Fibroblast of upper back skin (primary cell): ENCODE measurements around the gene SPATA16.
"Not testable (repeated sequence)": the region's sequence is repeated elsewhere in the genome, so short reads cannot be mapped to it uniquely, and the experiment has no call there.

Experiments
- DNase-seq: peaks from one replicate; pipeline ENCODE4 v3.0.0-alpha.2; 2013

Gene SPATA16, protein sequence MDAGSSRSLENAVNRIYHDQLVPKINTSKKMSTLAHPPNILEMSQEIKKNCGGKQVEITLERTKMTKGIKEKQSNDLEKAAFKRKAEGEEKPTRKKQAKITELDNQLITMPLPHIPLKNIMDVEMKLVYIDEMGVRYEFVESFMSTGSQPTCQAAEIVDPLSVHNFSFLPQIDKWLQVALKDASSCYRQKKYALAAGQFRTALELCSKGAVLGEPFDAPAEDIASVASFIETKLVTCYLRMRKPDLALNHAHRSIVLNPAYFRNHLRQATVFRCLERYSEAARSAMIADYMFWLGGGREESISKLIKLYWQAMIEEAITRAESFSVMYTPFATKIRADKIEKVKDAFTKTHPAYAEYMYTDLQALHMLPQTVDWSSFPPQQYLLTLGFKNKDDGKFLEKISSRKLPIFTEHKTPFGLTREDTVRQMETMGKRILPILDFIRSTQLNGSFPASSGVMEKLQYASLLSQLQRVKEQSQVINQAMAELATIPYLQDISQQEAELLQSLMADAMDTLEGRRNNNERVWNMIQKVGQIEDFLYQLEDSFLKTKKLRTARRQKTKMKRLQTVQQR

DNA sequence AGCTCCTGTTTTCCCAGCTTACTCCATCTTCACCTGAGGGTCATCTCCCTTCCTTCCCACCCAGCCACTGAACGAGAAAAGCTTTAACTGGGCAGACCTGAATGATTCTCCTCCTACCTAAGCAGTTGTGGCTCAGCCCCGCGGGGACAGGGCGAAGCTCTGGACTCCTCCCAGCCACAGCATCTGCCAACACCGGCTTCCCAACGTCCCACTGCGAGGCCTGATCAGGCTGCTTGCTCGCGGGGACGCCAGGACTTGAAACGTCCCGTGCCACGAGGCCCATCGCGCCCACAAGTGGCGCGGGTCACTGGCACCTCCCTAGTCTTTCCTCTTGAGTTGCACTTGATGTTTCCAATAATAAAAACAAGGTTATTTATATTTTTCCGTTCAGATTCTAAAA, at the start of gene SPATA16:
TSS of gene SPATA16 (minus strand) at position 250 of the 400 bp plus-strand sequence. CDS start 23,504 bp downstream, outside the sequence.
- no peak for DNase-seq

DNA sequence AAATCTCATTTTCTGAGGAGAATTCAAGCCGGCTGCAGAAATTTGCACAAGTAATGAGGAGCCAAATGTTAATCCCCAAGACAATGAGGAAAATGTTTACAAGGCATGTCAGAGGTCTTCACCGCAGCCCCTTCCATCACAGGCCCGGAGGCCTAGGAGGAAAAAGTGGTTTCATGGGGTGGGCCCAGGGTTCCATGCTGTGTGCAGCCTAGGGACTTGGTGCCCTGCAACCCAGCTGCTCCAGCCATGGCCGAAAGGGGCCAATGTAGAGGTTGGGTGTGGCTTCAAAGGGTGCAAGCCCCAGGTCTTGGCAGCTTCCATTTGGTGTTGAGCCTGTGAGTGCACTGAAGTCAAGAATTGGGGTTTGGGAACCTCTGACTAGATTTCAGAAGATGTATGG, 42.0 kb upstream of the SPATA16 start:
- not testable (repeated sequence) for DNase-seq

DNA sequence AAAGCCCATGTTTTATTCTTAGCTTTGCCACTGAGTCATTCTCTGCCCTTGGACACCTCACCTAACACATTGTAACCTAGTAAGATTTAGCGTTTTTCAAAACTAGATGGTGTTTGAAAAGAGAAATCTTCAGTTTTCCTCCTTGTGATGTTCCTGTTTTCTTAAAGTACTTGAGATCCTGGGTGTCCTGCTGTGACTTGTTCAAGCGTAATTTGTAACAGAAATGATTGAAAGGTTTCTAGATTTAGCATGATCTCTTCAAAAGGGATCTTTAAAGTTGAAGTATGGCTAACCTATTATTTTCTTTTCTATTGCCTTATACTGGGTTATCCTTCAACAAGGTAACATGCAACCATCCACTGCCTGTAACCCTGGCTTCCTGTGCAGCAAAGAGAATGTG, 32.6 kb upstream of the SPATA16 start:
- no peak for DNase-seq

DNA sequence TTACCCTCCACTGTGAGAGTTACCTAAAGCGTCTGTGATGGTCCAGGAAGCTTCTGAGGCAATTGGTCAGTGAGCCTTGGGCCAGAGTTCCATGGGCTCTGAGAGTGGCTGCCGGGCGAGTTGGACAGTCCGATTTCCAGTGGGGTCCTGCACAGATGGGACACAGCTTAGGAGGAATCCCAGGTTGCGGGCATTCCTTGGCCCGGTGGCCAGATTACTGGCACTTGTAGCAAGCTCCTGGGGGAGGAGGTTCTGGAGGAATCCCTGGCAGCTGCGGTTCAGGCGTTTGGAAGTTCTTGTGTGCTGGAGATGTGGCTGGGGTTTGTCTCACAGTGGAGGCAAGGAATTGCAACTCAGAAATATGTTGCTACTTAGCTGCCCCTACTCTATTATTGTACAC, 18.1 kb upstream of the SPATA16 start:
- DNase-seq, result not testable (repeated sequence)

DNA sequence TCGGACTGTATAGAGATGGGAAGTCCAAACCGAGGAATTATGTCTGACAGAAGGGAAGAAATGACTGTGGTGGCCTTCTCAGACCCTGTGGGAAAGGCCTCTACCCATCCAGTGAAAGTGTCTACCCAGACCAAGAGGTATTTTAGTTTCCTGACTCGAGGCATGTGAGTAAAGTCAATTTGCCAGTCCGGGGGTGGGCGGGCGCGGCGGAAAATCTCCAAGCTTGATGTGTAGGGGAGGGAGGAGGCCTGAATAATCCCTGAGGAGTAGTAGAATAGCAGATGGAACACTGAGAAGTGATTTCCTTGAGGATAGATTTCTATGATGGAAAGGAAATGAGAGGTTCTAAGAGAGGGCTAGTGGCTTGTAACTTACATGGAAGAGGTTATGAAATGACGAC, 15.5 kb upstream of the SPATA16 start:
- not testable (repeated sequence) for DNase-seq

DNA sequence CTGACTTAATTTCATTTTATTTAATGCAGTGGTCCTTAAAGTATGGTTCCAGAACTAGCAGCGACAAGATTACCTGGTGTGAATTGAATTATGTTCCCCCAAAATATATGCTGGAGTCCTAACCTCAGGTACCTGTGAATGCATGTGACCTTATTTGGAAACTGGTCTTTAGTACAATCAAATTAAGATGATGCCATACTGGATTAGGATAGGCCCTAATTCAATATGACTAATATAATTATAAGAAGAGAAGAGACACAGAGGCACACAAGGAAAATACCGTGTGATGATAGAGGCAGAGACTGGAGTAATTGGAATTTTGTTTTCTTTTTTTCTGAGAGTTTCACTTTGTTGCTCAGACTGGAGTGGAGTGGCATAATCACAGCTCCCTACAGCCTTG, 12.6 kb upstream of the SPATA16 start:
- DNase-seq, result no peak

DNA sequence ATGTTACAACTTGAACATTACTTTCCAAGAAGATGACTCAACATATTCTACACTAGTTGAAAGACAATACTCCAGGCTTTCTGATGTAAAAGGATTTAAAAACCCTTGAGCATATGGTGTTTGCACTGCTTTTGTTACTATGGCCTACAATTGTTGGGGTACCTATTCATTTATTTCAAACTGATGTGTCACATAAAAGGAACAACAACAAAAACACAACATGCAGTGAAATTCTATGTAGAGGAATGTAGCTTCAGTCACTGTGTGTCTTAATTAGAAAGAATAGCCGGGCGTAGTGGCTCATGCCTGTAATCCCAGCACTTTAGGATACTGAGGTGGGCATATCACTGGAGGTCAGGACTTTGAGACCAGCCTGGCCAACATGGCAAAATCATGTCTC, 1.6 kb downstream of the SPATA16 start:
- no peak for DNase-seq

DNA sequence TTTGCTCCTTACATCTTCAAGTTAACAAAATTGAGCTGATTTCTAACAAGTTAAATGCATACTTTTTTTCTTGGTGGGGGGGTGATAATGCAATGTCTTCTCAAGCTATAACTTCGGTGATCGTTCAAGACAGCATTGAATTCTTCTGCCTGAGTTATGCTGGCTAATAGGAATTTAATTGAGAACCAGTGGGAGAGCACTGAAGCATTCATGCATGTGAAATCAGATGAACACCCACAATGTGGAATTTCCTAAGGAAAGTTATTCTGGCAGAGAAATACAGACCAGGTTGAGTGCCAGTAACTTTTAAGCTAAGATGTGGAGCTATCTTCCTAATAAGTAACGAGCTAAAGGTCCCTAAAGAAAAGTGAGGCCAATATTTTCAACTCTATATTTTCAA, 3.0 kb downstream of the SPATA16 start:
- no peak for DNase-seq

DNA sequence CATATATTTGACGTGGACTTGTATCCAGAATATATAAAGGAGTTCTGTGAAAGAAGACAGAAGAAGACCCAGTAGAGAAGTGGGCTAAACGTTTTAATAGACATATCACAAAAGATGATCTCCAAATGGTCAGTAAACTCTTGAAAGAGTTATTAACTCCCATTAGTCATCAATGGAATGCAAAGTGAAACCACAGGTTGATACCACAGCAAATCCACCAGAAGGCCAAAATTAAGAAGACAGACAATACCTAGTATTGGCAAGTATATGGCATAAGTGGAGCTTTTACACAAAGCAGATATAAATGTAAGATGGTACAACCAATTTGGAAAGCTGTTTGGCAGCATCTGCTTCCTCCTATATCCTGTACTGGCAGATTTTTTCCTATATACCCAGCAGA, 6.0 kb downstream of the SPATA16 start:
- peak; percentile 2 for DNase-seq

DNA sequence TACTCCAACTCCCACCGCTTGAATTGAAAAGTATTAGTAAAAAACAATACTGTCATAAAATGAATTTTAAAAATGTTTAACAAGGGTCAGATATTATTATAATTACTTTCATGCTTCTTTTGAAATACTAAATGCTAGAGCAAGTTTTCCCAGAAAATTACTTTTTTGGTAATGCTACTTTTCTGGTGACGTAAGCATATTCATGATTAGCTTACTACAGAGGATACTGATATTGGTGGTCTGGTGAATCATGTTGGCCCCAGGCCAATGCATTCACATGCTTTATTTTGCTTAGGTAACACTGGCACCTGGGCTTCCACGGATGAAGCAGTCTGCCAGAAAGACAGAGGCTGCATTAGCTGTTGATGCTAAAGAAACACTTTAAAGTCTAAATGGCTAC, 12.4 kb downstream of the SPATA16 start:
- no peak for DNase-seq

DNA sequence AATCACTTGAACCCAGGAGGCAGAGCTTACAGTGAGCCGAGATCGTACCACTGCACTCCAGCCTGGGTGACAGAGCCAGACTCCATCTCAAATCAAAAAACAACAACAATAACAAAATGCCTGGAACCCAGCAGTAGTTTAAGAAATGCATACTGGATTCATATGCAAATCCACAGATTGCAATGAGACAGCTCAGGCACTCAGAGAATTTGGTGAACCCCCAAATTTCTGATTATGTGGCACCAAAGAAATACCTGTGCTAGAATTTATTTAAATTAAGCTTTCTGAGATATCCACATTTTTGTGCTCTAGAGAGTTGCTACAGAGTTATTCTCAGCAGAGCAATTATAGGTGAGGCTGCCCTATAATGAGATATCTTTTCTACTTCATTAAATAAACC, 29.7 kb downstream of the SPATA16 start:
- no peak for DNase-seq

DNA sequence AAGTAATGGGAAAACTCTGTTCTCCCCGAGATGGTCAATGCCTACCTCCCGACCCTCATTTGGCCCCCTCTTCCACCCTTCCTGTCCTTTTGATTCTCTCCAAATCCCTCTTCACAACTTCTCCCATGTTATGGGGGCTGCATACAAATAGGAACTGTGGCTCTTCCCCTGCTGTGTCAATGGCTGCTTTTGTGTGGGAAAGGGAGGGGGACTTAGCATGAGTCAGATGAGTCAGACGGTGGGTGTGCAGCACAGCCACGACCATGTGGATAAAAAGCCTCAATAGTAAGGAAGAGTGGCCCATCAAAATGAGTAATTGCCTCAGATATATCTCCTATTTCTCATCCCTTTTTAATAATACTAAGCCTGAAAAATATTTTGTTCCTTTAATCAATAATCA, 31.9 kb downstream of the SPATA16 start:
- no peak for DNase-seq

DNA sequence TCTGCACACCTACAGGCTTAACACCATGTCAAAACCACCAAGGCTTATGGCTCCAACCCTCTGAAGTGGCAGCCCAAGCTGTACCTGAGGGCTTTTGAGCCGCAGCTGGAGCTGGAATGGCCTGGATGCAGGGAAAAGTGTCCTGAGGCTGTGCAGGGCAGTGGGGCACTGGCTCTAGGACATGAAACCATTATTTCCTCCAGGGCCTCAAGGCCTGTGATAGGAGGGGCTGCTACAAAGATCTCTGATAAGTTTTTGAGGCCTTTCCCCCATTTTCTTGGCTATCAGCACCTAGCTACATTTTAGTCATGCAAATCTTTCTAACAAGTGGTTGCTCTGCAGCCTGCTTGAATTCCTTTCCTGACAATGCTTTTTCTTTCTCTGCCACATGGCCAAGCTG, 37.6 kb downstream of the SPATA16 start:
- DNase-seq, result no peak

DNA sequence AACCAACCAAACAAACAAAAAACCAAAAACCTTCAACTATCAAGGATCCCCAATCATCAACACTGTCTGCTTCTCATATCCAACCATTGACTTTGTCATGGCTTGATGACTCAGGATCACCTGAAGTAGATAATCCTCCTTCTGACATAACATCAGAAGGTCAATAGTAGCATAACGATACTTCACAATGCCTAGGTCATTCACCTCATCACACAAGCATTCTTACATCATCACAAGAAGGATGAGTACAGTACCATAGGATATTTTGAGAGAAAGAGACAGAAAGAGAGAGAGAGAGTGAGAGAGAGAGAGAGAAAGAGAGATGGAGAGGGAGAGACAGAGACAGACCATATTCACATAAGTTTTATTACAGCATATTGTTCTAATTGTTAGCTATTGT, 42.1 kb downstream of the SPATA16 start:
- DNase-seq, result no peak

DNA sequence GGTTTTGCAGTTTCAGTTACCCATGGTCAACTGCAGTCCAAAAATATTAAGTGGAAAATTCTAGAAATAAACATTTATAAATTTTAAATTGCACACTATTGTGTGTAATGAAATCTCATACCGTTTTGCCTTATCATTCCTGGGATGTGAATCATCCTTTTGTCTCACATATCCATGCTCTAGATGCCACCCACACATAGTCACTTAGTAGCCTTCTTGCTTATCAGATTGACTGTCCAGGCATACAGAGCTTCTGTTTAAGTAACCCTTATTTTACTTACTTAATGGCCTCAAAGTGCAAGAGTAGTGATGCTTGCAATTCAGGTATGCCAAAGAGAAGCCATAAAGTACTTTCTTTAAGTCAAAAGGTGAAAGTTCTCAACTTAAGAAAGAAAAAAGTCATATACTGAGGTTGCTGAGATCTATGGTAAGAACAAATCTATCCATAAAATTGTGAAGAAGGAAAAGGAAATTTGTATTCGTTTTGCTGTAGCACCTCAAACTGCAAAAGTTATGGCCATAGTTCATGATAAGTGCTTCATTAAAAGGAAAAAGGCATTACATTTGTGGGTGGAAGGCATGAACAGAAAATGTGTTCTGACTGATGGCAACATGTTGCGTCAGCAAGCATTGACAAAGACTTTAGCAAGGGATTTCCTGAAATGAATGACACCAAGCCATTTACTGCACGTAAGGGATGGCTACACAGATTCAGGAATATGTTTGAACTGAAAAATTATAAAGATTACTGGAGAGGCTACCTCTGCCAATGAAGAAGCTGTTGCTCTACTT, 43.8 kb downstream of the SPATA16 start:
- DNase-seq, result peak; percentile 1

DNA sequence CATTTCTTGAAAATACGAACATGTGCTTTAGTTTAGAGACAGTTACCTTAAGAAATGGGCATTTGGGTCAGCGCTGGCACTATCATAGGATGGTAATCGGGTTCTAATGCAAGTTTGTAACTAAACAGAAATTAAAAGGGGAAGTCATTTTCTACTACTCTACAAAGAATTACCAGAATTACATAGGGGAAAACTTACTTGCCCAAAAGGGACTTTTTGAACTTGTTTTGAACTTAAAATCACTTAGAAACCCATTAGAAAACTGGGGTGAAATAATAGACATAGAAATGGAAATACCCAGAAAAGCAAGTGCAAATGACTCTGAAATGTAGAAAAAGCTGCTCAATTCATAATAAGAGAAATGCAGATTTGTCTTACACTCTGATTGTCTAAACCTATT, 44.9 kb downstream of the SPATA16 start:
- no peak for DNase-seq

DNA sequence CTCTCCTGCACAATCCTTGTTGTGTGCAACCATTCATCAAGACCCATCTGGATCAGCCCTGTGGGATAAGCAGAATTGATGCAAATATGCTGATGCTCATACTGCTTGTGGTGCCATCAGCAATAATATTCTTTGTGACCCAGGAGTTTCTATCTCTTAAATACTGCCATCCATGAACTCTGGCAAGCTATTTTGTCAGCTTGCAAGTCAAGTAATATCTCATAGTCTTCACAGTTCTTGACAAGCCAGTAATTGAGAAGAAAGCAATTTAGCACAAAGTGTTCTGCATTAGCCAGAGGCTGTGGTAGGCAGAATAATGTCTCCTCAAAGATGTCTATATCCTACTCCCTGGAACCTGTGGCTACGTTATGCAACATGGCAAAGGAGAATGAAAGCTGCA, 49.0 kb downstream of the SPATA16 start:
- no peak for DNase-seq

DNA sequence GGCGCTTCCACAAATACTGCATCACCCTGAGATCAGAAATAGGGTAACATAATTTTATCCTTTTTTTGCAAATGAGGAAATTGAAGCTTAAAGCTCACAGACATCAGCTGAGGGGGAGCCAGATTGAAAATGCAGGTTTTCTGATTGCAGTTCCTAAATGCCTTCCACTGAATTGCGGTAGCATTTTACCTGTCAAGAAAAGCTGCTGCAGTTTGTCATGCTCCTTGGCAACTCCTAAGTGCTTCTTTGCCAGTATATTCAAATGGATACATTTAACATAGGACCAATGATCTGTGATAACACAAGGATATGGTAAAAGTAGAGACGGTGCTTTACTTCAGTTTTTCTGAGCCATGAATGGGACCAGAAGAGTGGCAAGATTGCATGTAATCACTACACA, 50.5 kb downstream of the SPATA16 start:
- no peak for DNase-seq

DNA sequence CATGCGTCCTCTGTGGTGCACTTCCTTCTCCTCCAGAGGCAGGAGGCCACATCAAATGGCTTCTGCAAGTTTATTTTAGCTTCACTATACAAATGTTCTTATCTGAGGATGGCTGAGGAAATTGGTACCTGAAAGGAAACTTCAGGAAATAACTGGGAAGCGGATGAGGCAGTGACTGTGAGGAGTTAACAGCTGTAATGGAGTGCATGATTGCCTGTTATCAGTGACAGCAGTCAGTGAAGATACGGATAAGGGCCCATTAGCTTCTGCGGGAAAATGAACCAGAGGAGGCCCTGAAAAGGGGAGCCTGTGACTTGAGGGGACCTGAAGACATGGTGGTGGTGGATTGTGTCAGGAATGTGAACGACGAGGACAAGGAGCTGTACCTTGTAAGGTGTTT, 51.8 kb downstream of the SPATA16 start:
- no peak for DNase-seq

DNA sequence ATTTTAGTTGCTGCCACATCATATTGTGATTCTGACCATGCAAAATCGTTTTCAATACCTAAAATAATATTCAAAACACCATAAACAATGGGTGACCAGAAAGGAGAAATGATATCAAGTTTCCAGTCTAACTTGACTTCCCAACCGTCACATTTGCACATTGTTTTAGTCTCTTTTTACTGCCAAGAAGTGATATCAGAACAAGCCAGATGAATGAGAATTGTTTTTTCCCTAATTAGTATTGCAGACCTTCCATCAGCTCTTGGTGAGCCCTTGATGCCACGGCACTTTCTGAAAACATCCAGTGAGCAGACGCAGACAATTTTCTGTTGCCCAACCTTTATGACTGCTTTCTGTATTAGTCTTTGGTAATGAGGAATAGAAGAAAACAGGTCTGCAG, 62.5 kb downstream of the SPATA16 start:
- no peak for DNase-seq

DNA sequence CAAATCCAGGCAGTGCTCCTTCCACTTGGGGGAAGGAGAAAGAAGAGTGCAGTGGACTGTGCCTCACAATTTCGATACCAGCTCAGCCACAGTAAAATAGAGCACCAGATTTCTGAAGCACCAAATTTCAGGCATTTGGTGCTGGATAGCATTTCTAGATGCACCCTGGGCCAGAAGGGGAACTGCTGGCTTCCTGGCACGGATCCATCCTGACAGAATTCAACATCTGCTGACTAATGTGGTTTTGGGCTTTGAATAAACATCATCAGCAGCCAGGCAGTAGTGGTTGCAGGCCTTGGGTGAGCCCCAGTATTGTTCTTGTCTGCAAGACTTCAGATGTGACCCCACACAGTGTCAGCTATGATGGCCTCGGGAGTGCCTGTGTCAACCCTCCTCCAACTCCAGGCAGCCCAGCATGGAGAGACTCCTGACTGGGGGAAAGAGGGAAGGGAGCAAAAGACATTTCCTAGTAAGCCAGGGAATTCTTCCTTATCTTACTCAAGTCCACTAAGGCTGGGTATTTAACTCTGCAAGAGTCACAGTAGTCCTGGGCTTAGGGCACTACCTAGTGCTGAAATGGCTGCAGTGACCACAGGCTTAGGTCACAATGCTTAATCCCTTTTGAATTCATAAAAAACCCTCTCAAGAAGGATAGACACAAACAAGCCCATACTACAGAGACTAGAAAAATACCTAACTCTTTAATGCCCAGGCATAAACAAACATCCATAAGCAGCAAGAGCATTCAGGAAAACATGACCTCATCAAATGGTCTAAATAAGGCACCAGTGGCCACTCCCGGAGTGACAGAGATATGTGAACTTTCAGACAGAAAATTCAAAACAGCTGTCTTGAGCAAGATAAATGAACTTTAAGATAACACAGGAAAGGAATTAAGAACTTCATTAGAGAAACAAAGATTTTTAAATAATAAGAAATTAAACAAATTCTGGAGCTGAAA, 74.7 kb downstream of the SPATA16 start:
- DNase-seq, result peak; percentile 71

DNA sequence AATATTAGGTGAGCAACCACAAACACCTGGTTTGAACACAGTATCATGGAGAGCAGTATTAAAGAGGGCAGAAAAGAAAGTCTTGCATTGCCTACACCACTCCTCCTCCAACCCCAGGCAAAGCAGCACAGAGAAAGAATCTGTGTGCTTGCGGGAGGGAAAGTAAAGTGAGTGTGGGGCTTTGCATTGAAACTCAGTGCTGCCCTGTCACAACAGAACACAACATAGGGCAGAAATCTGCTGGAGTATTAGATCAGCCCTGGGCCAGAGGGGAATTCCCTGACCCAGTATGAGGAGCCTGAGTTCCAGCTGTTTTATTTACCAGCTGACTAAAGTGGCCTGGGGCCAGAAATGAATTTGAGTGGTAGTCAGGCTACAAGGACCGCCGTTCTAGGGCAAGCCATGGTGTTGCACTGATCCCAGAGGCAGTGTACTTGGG, 75.5 kb downstream of the SPATA16 start:
- DNase-seq, result peak; percentile 3

DNA sequence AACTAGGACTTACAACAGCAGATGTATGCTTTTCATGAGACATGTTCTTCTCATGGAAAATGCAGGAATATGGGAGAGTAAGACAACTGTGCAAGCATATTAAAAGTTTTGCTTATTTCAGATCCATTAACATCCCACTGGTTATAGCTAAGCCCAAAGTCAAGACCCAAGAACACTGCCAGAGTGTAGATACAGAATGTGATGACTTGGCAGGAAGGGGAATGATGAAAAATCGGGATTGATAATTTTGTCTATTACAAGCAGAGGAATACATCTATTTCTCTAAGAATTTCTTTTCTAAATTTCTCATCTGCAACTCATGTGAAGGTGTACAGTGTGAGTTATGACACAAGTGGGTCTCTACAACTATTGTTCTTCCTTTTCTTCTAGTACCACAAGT, 76.4 kb downstream of the SPATA16 start:
- DNase-seq, result no peak
